Stimulated activated CD8-positive, alpha-beta memory T cell treated with anti-CD3 and anti-CD28 coated beads, Interleukin-15, amount 100 ng/mL, for 24 hours (primary cell): ENCODE measurements around the gene MARS1.
"Not testable (repeated sequence)": the region's sequence is repeated elsewhere in the genome, so short reads cannot be mapped to it uniquely, and the experiment has no call there.

ENCODE experiments used
- DNase-seq: peaks from one replicate; pipeline ENCODE4 v3.0.0-alpha.2; 2020; ENCODE audit warnings: low read depth

The MARS1 gene

GRCh38 chr12:57550641-57551549 is 63.0 kb downstream of the MARS1 start:
- no peak for DNase-seq

- DNase-seq: no peak
Observed at GRCh38 chr12:57551637-57552305, 63.9 kb downstream of the MARS1 start.

DNA sequence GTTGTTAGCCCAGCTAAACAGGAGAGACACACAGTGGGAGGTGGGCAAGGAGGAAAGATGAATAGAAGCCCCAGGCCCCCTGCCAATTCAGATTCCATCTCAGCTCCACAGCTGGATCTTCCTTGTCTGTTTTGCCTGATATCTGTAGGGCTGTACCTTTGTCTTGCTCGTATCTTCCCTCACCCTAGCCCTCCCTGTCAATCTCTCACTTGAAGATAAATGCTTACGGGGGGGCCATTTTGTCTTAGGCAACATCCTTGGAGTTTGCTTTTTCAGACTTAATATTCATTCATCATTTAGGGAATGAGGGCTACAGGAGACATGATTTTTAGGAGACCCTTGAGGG is 64.4 kb downstream of the MARS1 start:
- no peak for DNase-seq

- no peak for DNase-seq
Observed at GRCh38 chr12:57552835-57553313, 65.0 kb downstream of the MARS1 start.

DNA sequence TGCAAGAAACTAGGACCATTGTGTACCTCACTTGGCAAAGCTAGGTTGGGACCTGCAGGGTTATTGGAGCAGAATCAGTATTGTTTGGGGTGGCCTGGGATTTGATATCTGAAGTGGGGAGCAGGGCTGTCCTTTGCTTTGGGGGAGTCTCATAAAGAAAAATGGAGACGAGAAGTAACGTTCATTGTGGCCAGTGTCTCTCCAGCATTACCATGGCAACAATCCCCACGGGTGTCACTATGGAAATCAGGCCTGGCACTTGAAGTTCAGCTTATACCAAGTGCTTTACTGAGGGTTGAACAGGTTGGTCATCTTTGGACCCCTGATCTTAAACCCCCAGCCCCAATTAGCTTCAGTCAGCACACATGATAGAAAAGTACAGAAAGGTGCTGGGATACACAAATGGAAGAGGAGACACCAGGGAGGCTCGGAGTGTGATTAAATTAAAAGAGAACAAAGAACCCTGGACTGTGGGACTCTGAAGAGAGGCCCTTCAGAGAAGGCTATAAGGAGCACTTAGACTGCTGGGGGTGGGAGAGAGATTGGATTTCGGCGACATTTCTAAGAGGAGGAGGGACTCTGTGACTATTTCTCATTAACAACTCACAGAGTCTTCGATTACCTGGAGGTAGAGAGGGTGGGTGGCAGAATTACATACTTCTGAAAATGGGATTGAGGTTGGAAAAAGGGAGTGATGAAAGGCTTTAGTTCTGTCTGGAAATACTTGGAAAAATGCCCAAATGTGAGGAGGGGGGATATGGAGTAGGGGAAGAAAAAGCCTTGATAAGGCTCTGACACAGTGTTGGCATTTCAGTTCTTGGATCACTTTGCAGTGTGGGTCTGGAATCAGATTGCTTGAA is 65.7 kb downstream of the MARS1 start:
- no peak for DNase-seq

GRCh38 chr12:57554453-57554852 is 66.6 kb downstream of the MARS1 start:
- no peak for DNase-seq

DNA sequence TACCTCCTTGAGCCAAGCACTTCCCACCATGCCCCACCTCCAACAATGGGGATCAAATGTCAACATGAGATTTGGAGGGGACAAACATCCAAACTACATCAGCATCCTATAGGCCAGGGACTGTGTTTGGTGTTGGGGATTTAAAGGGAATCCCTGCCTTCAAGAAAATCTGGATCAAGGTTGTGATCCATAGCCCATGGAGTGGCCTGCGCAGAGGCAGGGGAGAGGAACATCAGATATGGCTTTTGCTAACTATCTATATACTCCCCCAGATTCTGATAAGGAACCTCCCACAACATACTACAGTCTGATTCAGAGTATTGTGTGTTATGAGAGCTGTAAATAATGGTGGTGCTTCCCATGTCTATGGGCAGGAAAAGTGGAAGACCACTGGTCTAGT is 67.0 kb downstream of the MARS1 start:
- DNase-seq: no peak

GRCh38 chr12:57558864-57559263 is 71.0 kb downstream of the MARS1 start:
- no peak for DNase-seq

DNA sequence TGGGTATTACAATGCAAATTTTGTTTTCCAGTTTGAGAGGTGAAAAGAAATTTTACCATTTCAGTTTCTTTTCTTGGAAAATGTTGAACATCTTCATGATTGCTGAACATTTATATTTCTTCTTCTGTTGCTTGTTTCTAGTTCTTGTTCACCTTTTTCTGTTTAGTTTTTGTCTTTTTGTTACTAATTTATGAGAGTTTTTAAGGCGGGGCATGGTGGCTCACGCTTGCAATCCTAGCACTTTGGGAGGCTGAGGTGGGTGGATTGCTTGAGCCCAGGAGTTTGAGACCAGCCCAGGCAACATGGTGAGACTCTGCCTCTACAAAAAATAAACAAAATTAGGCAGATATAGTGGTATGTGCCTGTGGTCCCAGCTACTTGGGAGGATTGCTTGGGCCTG is 72.6 kb downstream of the MARS1 start:
- no peak for DNase-seq

- DNase-seq: not testable (repeated sequence)
Observed at GRCh38 chr12:57561117-57561516, 73.2 kb downstream of the MARS1 start.

GRCh38 chr12:57563358-57563757 is 75.5 kb downstream of the MARS1 start:
- DNase-seq: no peak

DNA sequence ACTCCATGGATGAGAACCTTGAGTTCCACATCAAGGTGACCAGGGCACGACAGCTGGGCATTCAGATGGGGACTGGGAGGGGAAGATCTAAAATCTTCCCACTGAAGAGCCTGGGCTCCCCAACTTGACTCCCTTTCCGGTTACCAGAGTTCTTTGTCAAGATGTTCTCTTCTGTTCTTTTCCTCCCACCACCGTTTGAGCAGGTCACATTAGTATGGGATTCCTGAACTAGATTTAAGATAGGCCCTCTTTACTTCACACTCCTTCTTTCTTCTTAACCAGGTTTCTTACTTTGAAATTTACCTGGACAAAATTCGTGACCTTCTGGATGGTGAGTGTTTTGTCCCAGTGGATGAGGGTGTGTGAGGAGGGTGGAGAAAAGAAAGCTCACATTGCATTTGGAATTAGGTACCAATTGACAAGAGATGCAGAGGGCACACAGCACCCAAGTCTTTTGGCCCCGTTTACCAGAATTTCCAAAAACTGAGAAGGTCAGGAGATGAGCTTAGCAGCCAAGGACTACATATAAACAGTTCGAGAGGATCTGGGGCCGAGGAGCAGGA is 76.4 kb downstream of the MARS1 start:
- no peak for DNase-seq
